Measurements from ENCODE around the gene GHDC.
A peak's percentile ranks its signal among the peaks of the same experiment; 100 is the strongest.
"Not testable (repeated sequence)": the region's sequence is repeated elsewhere in the genome, so short reads cannot be mapped to it uniquely, and the experiment has no call there.

The GHDC gene

GRCh38 chr17:42193969-42194899 lies at the start of gene GHDC:
TSS of gene GHDC (minus strand) at chr17:42194494. CDS start at chr17:42193581, 913 bp downstream.
- peak; percentile 68 to 69 for DNase-seq

GRCh38 chr17:42243493-42243982 lies 49.2 kb upstream of the GHDC start:
- no peak for DNase-seq

- no peak for DNase-seq
Measured at GRCh38 chr17:42241871-42242270, 47.6 kb upstream of the GHDC start.

GRCh38 chr17:42240863-42241262 lies 46.6 kb upstream of the GHDC start:
- not testable (repeated sequence) for DNase-seq

GRCh38 chr17:42240201-42240600 lies 45.9 kb upstream of the GHDC start:
- DNase-seq = no peak

- DNase-seq = not testable (repeated sequence)
Measured at GRCh38 chr17:42239576-42239975, 45.3 kb upstream of the GHDC start.

- DNase-seq = no peak
Measured at GRCh38 chr17:42236760-42237159, 42.5 kb upstream of the GHDC start.

- DNase-seq = no peak
Measured at GRCh38 chr17:42233994-42234393, 39.7 kb upstream of the GHDC start.

GRCh38 chr17:42233156-42233555 lies 38.9 kb upstream of the GHDC start:
- DNase-seq = no peak

GRCh38 chr17:42230225-42230624 lies 35.9 kb upstream of the GHDC start:
- no peak for DNase-seq

GRCh38 chr17:42227849-42228700 lies 33.8 kb upstream of the GHDC start:
- DNase-seq = no peak

- no peak for DNase-seq
Measured at GRCh38 chr17:42225646-42226045, 31.4 kb upstream of the GHDC start.

- DNase-seq = no peak
Measured at GRCh38 chr17:42224651-42225050, 30.4 kb upstream of the GHDC start.

GRCh38 chr17:42221886-42222745 lies 27.8 kb upstream of the GHDC start:
- peak; percentile 50 to 56 for DNase-seq

GRCh38 chr17:42219280-42219679 lies 25.0 kb upstream of the GHDC start:
- not testable (repeated sequence) for DNase-seq

GRCh38 chr17:42214156-42214555 lies 19.9 kb upstream of the GHDC start:
- DNase-seq = no peak

- DNase-seq = no peak
Measured at GRCh38 chr17:42212382-42212781, 18.1 kb upstream of the GHDC start.

- DNase-seq = not testable (repeated sequence)
Measured at GRCh38 chr17:42211921-42212341, 17.6 kb upstream of the GHDC start.

- DNase-seq = no peak
Measured at GRCh38 chr17:42210046-42210445, 15.8 kb upstream of the GHDC start.

GRCh38 chr17:42206153-42206612 lies 11.9 kb upstream of the GHDC start:
- not testable (repeated sequence) for DNase-seq

GRCh38 chr17:42203354-42203753 lies 9.1 kb upstream of the GHDC start:
- DNase-seq = no peak

GRCh38 chr17:42202696-42203095 lies 8.4 kb upstream of the GHDC start:
- no peak for DNase-seq
